Measurements from ENCODE around the gene CRIP2.
A peak's percentile ranks its signal among the peaks of the same experiment; 100 is the strongest.

GRCh38 chr14:105486163-105486973 lies 11.7 kb downstream of the CRIP2 start, which contains the start of gene CRIP1:
- no peak for TF ChIP-seq CTCF (IDR thresholded peaks at IDR 0.05; ENCODE audit: low read depth, low read length, poor library complexity, severe bottlenecking)
- TF ChIP-seq EZH2phosphoT487 (IDR thresholded peaks at IDR 0.05; ENCODE audit: borderline replicate concordance, low read length), result peak; percentile 93; the same call in 1 of the 2 replicates
